IMR-90 (cell line): ENCODE measurements around the gene PRKAR2A. TPM values are rescaled to one million over a fixed set of nuclear protein-coding genes. Genes with fewer than 3 reads are reported as not detected.
A peak's percentile ranks its signal among the peaks of the same experiment; 100 is the strongest.

ENCODE experiments used
- ATAC-seq: fragments of 200-7000 bp; cut with Tn5 transposase; 2 replicates; pipeline ENCODE4 v1.9.1; 2020; ENCODE audit warnings: low read depth, mild to moderate bottlenecking, moderate library complexity
- BruUV-seq: library from RNA; stranded (reverse); fragments of 400-500 nt; replicated peaks from 2 replicates; lab custom pipeline; 2021; lab: Mats Ljungman, UMichigan
- CTCF ChIA-PET: fragments of 300-600 bp; formaldehyde crosslinking; extraction: SDS; loops from one replicate; lab custom pipeline; 2021; ENCODE audit warnings: antibody characterized with exemption; lab: Yijun Ruan, JAX
- POLR2A ChIA-PET: fragments of 300-600 bp; sonication (Branson Sonifier 250); formaldehyde crosslinking; loops from one replicate; lab custom pipeline; 2022; ENCODE audit warnings: antibody characterized with exemption; ENCODE audit not compliant: unreplicated experiment; lab: Charles Lee
- DNase-seq: peaks from one replicate; pipeline ENCODE4 v3.0.0; 2013
- H2AFZ ChIP-seq: replicated peaks from 2 replicates; pipeline ENCODE3; 2013; ENCODE audit warnings: low read length, mild to moderate bottlenecking; ENCODE audit not compliant: poor library complexity
- H2AK5ac ChIP-seq: 2 replicates; pipeline ENCODE4 v1.6.1; 2013; ENCODE audit warnings: low read depth, low read length, inconsistent platforms
- H2AK9ac ChIP-seq: replicated peaks from 2 replicates; pipeline ENCODE3; 2013; ENCODE audit warnings: mild to moderate bottlenecking, low read depth, low read length, moderate library complexity; ENCODE audit not compliant: poor library complexity
- H2BK120ac ChIP-seq: 2 replicates; pipeline ENCODE4 v1.6.1; 2013; ENCODE audit warnings: low read depth, low read length, inconsistent platforms
- H2BK15ac ChIP-seq: 3 replicates; pipeline ENCODE4 v1.6.1; 2013; ENCODE audit warnings: low read depth, low read length, inconsistent platforms
- H2BK20ac ChIP-seq: 2 replicates; pipeline ENCODE4 v1.6.1; 2013; ENCODE audit warnings: low read depth, mild to moderate bottlenecking, inconsistent platforms, low read length, moderate library complexity
- H2BK5ac ChIP-seq: 2 replicates; pipeline ENCODE4 v1.6.1; 2013; ENCODE audit warnings: mild to moderate bottlenecking, low read depth, low read length, inconsistent platforms; ENCODE audit not compliant: poor library complexity, severe bottlenecking
- H3K14ac ChIP-seq: replicated peaks from 2 replicates; pipeline ENCODE4 v1.6.1; 2013; ENCODE audit warnings: low read depth, low read length, inconsistent platforms
- H3K18ac ChIP-seq: 2 replicates; pipeline ENCODE4 v1.6.1; 2013; ENCODE audit warnings: low read depth, low read length, control low read depth
- H3K23ac ChIP-seq: 2 replicates; pipeline ENCODE4 v1.6.1; 2013; ENCODE audit warnings: low read depth, low read length, inconsistent platforms
- H3K27ac ChIP-seq: 2 replicates; pipeline ENCODE4 v1.5.1; 2013; ENCODE audit warnings: mild to moderate bottlenecking, control low read depth, low read length; ENCODE audit not compliant: insufficient read depth
- H3K27me3 ChIP-seq: 2 replicates; pipeline ENCODE4 v1.6.1; 2013; ENCODE audit warnings: low read length; ENCODE audit not compliant: control insufficient read depth, insufficient read depth
- H3K36me3 ChIP-seq: 2 replicates; pipeline ENCODE4 v1.6.1; 2013; ENCODE audit warnings: low read length, mixed read lengths; ENCODE audit not compliant: control insufficient read depth, insufficient read depth
- H3K4ac ChIP-seq: 2 replicates; pipeline ENCODE4 v1.6.1; 2013; ENCODE audit warnings: low read depth, low read length, inconsistent platforms
- H3K4me1 ChIP-seq: 2 replicates; pipeline ENCODE4 v1.6.1; 2013; ENCODE audit warnings: low read length, mixed read lengths; ENCODE audit not compliant: control insufficient read depth, insufficient read depth
- H3K4me2 ChIP-seq: 2 replicates; pipeline ENCODE4 v1.6.1; 2013; ENCODE audit warnings: low read depth, mild to moderate bottlenecking, control low read depth, low read length, moderate library complexity
- H3K4me3 ChIP-seq: 2 replicates; pipeline ENCODE4 v1.5.1; 2013; ENCODE audit warnings: low read depth, mild to moderate bottlenecking, control low read depth, low read length, moderate library complexity; ENCODE audit not compliant: insufficient read depth
- H3K56ac ChIP-seq: 2 replicates; pipeline ENCODE4 v1.6.1; 2013; ENCODE audit warnings: low read length, inconsistent platforms; ENCODE audit not compliant: insufficient read depth; ENCODE audit errors: extremely low read depth
- H3K79me1 ChIP-seq, 2 experiments: 2 replicates each; pipeline ENCODE4 v1.6.1; 2013; ENCODE audit warnings: low read length in 2 of 2, inconsistent platforms in 1 of 2, low read depth in 1 of 2
- H3K9ac ChIP-seq: 2 replicates; pipeline ENCODE4 v1.6.1; 2013; ENCODE audit warnings: low read depth, low read length, control low read depth
- H3K9me1 ChIP-seq: 2 replicates; pipeline ENCODE4 v1.6.1; 2013; ENCODE audit warnings: low read length, inconsistent platforms; ENCODE audit not compliant: insufficient read depth
- H3K9me3 ChIP-seq: 2 replicates; pipeline ENCODE4 v1.6.1; 2013; ENCODE audit warnings: low read length; ENCODE audit not compliant: control insufficient read depth, insufficient read depth
- H4K20me1 ChIP-seq: 2 replicates; pipeline ENCODE4 v1.6.1; 2013; ENCODE audit warnings: low read length, inconsistent platforms; ENCODE audit not compliant: insufficient read depth
- H4K5ac ChIP-seq: 2 replicates; pipeline ENCODE4 v1.6.1; 2013; ENCODE audit warnings: mild to moderate bottlenecking, low read depth, low read length, control low read depth
- H4K8ac ChIP-seq, 2 experiments: 2 replicates each; pipeline ENCODE4 v1.6.1; 2013; ENCODE audit warnings: low read depth in 2 of 2, low read length in 2 of 2, control low read depth in 1 of 2, inconsistent platforms in 1 of 2
- H4K91ac ChIP-seq: 2 replicates; pipeline ENCODE4 v1.6.1; 2013; ENCODE audit warnings: low read depth, low read length, inconsistent platforms; ENCODE audit not compliant: insufficient read depth
- CEBPB ChIP-seq: IDR thresholded peaks from 2 replicates; pipeline ENCODE4 v1.6.1; 2012; ENCODE audit warnings: low read depth, low read length, improper control_type of control experiment
- CHD1 ChIP-seq: IDR thresholded peaks from 2 replicates; pipeline ENCODE4 v1.6.1; 2012; ENCODE audit warnings: low read depth, low read length, improper control_type of control experiment
- CTCF ChIP-seq: conservative IDR thresholded peaks from 2 replicates; pipeline ENCODE4 v1.5.1; 2012; ENCODE audit warnings: mild to moderate bottlenecking, low read depth, low read length, improper control_type of control experiment
- ELK1 ChIP-seq: fragments of 150-350 bp; IDR thresholded peaks from 2 replicates; pipeline ENCODE4 v1.6.1; 2016; ENCODE audit warnings: low read depth, mild to moderate bottlenecking, low read length, moderate library complexity, borderline replicate concordance
- FOS ChIP-seq: fragments of 150-350 bp; IDR thresholded peaks from 2 replicates; pipeline ENCODE4 v1.6.1; 2016; ENCODE audit warnings: low read depth, low read length
- MAFK ChIP-seq: IDR thresholded peaks from 2 replicates; pipeline ENCODE4 v1.6.1; 2012; ENCODE audit warnings: low read depth, low read length, improper control_type of control experiment
- MAZ ChIP-seq: IDR thresholded peaks from 2 replicates; pipeline ENCODE4 v1.6.1; 2012; ENCODE audit warnings: low read depth, mild to moderate bottlenecking, low read length, improper control_type of control experiment, moderate library complexity, borderline replicate concordance
- NFE2L2 ChIP-seq: fragments of 150-350 bp; IDR thresholded peaks from 2 replicates; pipeline ENCODE4 v1.6.1; 2016; ENCODE audit warnings: low read depth, mild to moderate bottlenecking, low read length
- POLR2A ChIP-seq: IDR thresholded peaks from 2 replicates; pipeline ENCODE4 v1.6.1; 2012; ENCODE audit warnings: mild to moderate bottlenecking, low read depth, low read length
- RAD21 ChIP-seq: IDR thresholded peaks from 2 replicates; pipeline ENCODE4 v1.6.1; 2012; ENCODE audit warnings: low read length, improper control_type of control experiment
- RCOR1 ChIP-seq: IDR thresholded peaks from 2 replicates; pipeline ENCODE4 v1.6.1; 2012; ENCODE audit warnings: mild to moderate bottlenecking, low read length, improper control_type of control experiment; ENCODE audit not compliant: insufficient replicate concordance
- SMC3 ChIP-seq: fragments of 150-350 bp; IDR thresholded peaks from 2 replicates; pipeline ENCODE4 v1.6.1; 2016; ENCODE audit warnings: low read depth, mild to moderate bottlenecking, antibody characterized with exemption, low read length, moderate library complexity
- USF2 ChIP-seq: fragments of 150-350 bp; IDR thresholded peaks from 2 replicates; pipeline ENCODE4 v1.6.1; 2017; ENCODE audit warnings: mild to moderate bottlenecking, antibody characterized with exemption, low read length, low read depth
- WGBS, 2 experiments: methylation state at CpG; one replicate each; pipeline versions ENCODE4 v1.1.5 to v1.1.7; 2013; ENCODE audit warnings: missing lambda C conversion rate in 2 of 2; ENCODE audit not compliant: insufficient read length in 1 of 2; ENCODE audit errors: extremely low coverage in 2 of 2; 5-methylcytosine and 5-hydroxymethylcytosine counted together
- dilution Hi-C: fragments of 300-500 bp; cut with HindIII; formaldehyde crosslinking; loops from one replicate; pipeline ENCODE4 v1.14.3; 2018; ENCODE audit warnings: low sequenced_read_pairs; ENCODE audit not compliant: unreplicated experiment
- in situ Hi-C: fragments of 300-500 bp; cut with MboI; formaldehyde crosslinking; loops from 3 replicates; pipeline ENCODE4 v1.14.3; 2019; ENCODE audit warnings: low sequenced_read_pairs, inconsistent platforms, mixed read lengths
- intact Hi-C: fragments of 100-400 bp; cut with micrococcal nuclease; formaldehyde crosslinking; loops from 2 replicates; pipeline ENCODE4 v1.10.0; 2022
- polyA plus RNA-seq, 3 experiments: library from polyadenylated mRNA; depleted of rRNA; stranded (reverse); fragments of >200 nt; gene quantifications; 2 replicates each; pipeline ENCODE4 v1.2.3, GENCODE V29; 2012; ENCODE audit warnings: low replicate concordance in 1 of 3
- total RNA-seq: library from RNA; depleted of rRNA; stranded (reverse); fragments of >200 nt; gene quantifications from 2 replicates; pipeline ENCODE4 v1.2.3, GENCODE V29; 2012

Gene PRKAR2A
- total and polyA plus RNA-seq, 2 of the 4 experiments (the other 2 are of a cell fraction): 11.3 to 48.2 TPM

- peak overlapping the region; percentile 73 for H3K4me2 ChIP-seq
- H4K91ac ChIP-seq: peak overlapping the region; percentile 41; the same call in 1 of the 2 replicates
- H3K18ac ChIP-seq: no peak overlapping the region
- H3K4me3 ChIP-seq: no peak overlapping the region
- peak overlapping the region; percentile 10; the same call in 1 of the 2 replicates for H3K23ac ChIP-seq
- H3K4ac ChIP-seq: peak overlapping the region; percentile 53
- no peaks in the 10 kb centered on the region for H3K9me3 ChIP-seq
- no TSS peak for BruUV-seq
- ChIA-PET CTCF (interaction anchor here (0.6 to 1.7 kb wide), 16 partner anchors 9 to 53 kb away, joined by 3 to 7 read pairs (median 4); partner anchors contain the start of gene IP6K2), POLR2A (no interaction called here)
- H3K27ac ChIP-seq: no peak overlapping the region
- no peak overlapping the region for H2BK20ac ChIP-seq
- 14% methylated on average over 10 of the region's 15 CpGs; no CpG with 5 or more reads in 1 of the 2 experiments for WGBS, 2 experiments
- no peak overlapping the region for H2BK120ac ChIP-seq
- peak overlapping the region; percentile 44; the same call in 1 of the 2 replicates for H3K9ac ChIP-seq
- ATAC-seq: peak; percentile 99
- peak overlapping the region; percentile 93 for H2AK9ac ChIP-seq
- H4K8ac ChIP-seq: peak overlapping the region; percentile 7 to 76; a peak in 3 of 4 replicates
- H2BK5ac ChIP-seq: no peak overlapping the region
- dilution Hi-C loops: no loop called here
- H4K5ac ChIP-seq: no peak overlapping the region
- no peaks in the 10 kb centered on the region for H3K79me1 ChIP-seq
- peaks cover 13% of the 10 kb centered on the region; the same call in 1 of the 2 replicates for H3K4me1 ChIP-seq
- H2BK15ac ChIP-seq: peak overlapping the region; percentile 87; the same call in 1 of the 3 replicates
- DNase-seq: peak; percentile 75
- H2AK5ac ChIP-seq: peak overlapping the region; percentile 83
- H3K36me3 ChIP-seq: no peaks in the 10 kb centered on the region
- no peaks in the 10 kb centered on the region for H3K27me3 ChIP-seq
- 0 out of 2 replicates have a peak, but pooled peaks cover 3% of the 10 kb centered on the region for H3K9me1 ChIP-seq
- peak overlapping the region; percentile 44 for H3K14ac ChIP-seq
- no peak overlapping the region for H3K56ac ChIP-seq
- H2AFZ ChIP-seq: peak overlapping the region; percentile 90
- in situ Hi-C loops: no loop called here
- intact Hi-C loops: loop anchor here (1.0 kb wide), 1 partner anchor 77 kb away; no protein-coding TSS in a partner anchor
- no peaks in the 10 kb centered on the region; the same call in 1 of the 2 replicates for H4K20me1 ChIP-seq
- no peak for TF ChIP-seq CHD1
- no peak for TF ChIP-seq ELK1
- TF ChIP-seq USF2: 0 out of 2 replicates have a peak, but pooled peaks have one; percentile 0
- TF ChIP-seq POLR2A: no peak
- TF ChIP-seq FOS: no peak
- no peak for TF ChIP-seq RCOR1
- TF ChIP-seq MAFK: no peak
- TF ChIP-seq CEBPB: no peak
- no peak for TF ChIP-seq MAZ
- TF ChIP-seq RAD21: peak; percentile 68
- TF ChIP-seq CTCF: peak; percentile 85
- TF ChIP-seq SMC3: peak; percentile 41
- no peak for TF ChIP-seq NFE2L2
Measured at GRCh38 chr3:48739955-48740823, 107.5 kb downstream of the PRKAR2A start.
